HepG2 (cell line): ENCODE measurements around the gene PCIF1. TPM values are rescaled to one million over a fixed set of nuclear protein-coding genes. Genes with fewer than 3 reads are reported as not detected.

Experiments
- BCL3 ChIP-seq: sonication (generic); formaldehyde crosslinking; IDR thresholded peaks from 2 replicates; pipeline ENCODE4 v1.5.1; 2020; ENCODE audit warnings: mild to moderate bottlenecking, missing genetic modification reagents, moderate library complexity
- CBFB ChIP-seq: sonication (generic); formaldehyde crosslinking; IDR thresholded peaks from 2 replicates; pipeline ENCODE4 v1.4.0; 2020; ENCODE audit warnings: missing genetic modification reagents
- DZIP1 ChIP-seq: sonication (generic); formaldehyde crosslinking; IDR thresholded peaks from 2 replicates; pipeline ENCODE4 v1.5.0; 2020; ENCODE audit warnings: mild to moderate bottlenecking, missing genetic modification reagents
- ELF4 ChIP-seq: sonication (generic); formaldehyde crosslinking; IDR thresholded peaks from 2 replicates; pipeline ENCODE4 v1.5.0; 2020; ENCODE audit warnings: missing genetic modification reagents, mild to moderate bottlenecking, moderate library complexity, borderline replicate concordance
- GATAD2A ChIP-seq: IDR thresholded peaks from 2 replicates; pipeline ENCODE4 v1.6.1; 2016
- HIC2 ChIP-seq: sonication (generic); formaldehyde crosslinking; IDR thresholded peaks from 2 replicates; pipeline ENCODE4 v1.9.0; 2022; ENCODE audit warnings: low read depth, missing genetic modification reagents
- HIVEP1 ChIP-seq: sonication (generic); formaldehyde crosslinking; IDR thresholded peaks from 2 replicates; pipeline ENCODE4 v1.4.0; 2020; ENCODE audit warnings: mild to moderate bottlenecking, missing genetic modification reagents
- IRF2 ChIP-seq: IDR thresholded peaks from 2 replicates; pipeline ENCODE4 v1.6.1; 2018; ENCODE audit warnings: missing genetic modification reagents, missing compliant biosample characterization
- MEIS2 ChIP-seq: sonication (generic); formaldehyde crosslinking; IDR thresholded peaks from 2 replicates; pipeline ENCODE4 v1.9.0; 2021; ENCODE audit warnings: mild to moderate bottlenecking, missing genetic modification reagents
- NBN ChIP-seq: fragments of 450-650 bp; conservative IDR thresholded peaks from 2 replicates; pipeline ENCODE4 v1.6.1; 2017
- NCOA5 ChIP-seq: sonication (generic); formaldehyde crosslinking; IDR thresholded peaks from 2 replicates; pipeline ENCODE4 v1.4.0; 2020; ENCODE audit warnings: missing genetic modification reagents
- NFIB ChIP-seq: sonication (generic); formaldehyde crosslinking; IDR thresholded peaks from 2 replicates; pipeline ENCODE4 v1.9.0; 2021; ENCODE audit warnings: missing genetic modification reagents, mild to moderate bottlenecking, borderline replicate concordance
- SAP130 ChIP-seq: IDR thresholded peaks from 2 replicates; pipeline ENCODE4 v1.6.1; 2016; ENCODE audit warnings: low read depth
- SNAI1 ChIP-seq: sonication (generic); formaldehyde crosslinking; IDR thresholded peaks from 2 replicates; pipeline ENCODE4 v1.5.0; 2020; ENCODE audit warnings: mild to moderate bottlenecking, missing genetic modification reagents, borderline replicate concordance
- TRAFD1 ChIP-seq: sonication (generic); formaldehyde crosslinking; IDR thresholded peaks from 2 replicates; pipeline ENCODE4 v1.5.1; 2020; ENCODE audit warnings: missing genetic modification reagents, mild to moderate bottlenecking, borderline replicate concordance
- TRIM24 ChIP-seq: sonication (generic); formaldehyde crosslinking; IDR thresholded peaks from 2 replicates; pipeline ENCODE4 v1.8.0; 2022; ENCODE audit warnings: mild to moderate bottlenecking, missing genetic modification reagents
- ZMAT3 ChIP-seq: sonication (generic); formaldehyde crosslinking; conservative IDR thresholded peaks from 2 replicates; pipeline ENCODE4 v1.7.0; 2021; ENCODE audit warnings: missing genetic modification reagents
- ZNF335 ChIP-seq: sonication (generic); formaldehyde crosslinking; IDR thresholded peaks from 2 replicates; pipeline ENCODE4 v1.4.0; 2020; ENCODE audit warnings: missing genetic modification reagents
- ZNF501 ChIP-seq: sonication (generic); formaldehyde crosslinking; IDR thresholded peaks from 2 replicates; pipeline ENCODE4 v1.5.1; 2020; ENCODE audit warnings: mild to moderate bottlenecking, moderate library complexity, missing genetic modification reagents
- ZNF557 ChIP-seq: sonication (generic); formaldehyde crosslinking; IDR thresholded peaks from 2 replicates; pipeline ENCODE4 v1.4.0; 2020; ENCODE audit warnings: missing genetic modification reagents
- ZNF850 ChIP-seq: sonication (generic); formaldehyde crosslinking; conservative IDR thresholded peaks from 2 replicates; pipeline ENCODE4 v1.9.0; 2021; ENCODE audit warnings: mild to moderate bottlenecking, missing genetic modification reagents
- polyA plus RNA-seq, 8 experiments: library from polyadenylated mRNA; depleted of rRNA in 3 of 8; stranded (reverse) in 7 of 8; unstranded in 1 of 8; fragments of >200 nt; fragmentation: Illumina TruSeq in 4 of 8; extraction: Trizol in 4 of 8; gene quantifications; 2 replicates each; pipeline versions ENCODE4 v1.2.1 to v1.2.3, GENCODE V29; 2011 to 2016; ENCODE audit warnings: low read depth in 4 of 8, missing spikeins in 1 of 8, mixed read lengths in 1 of 8; ENCODE audit not compliant: insufficient read depth in 1 of 8
- total RNA-seq, 5 experiments: library from RNA; depleted of rRNA; stranded (reverse); fragments of >200 nt; fragmentation: Illumina TruSeq; extraction: Trizol; gene quantifications; 2 replicates each; pipeline ENCODE4 v1.2.3, GENCODE V29; 2016; ENCODE audit warnings: low read depth in 1 of 5

The PCIF1 gene
- total and polyA plus RNA-seq, 2 of the 13 experiments (the other 11 are each of a cell fraction or from before 2014, with no cell fraction given), result 20.9 to 24.4 TPM

- TF ChIP-seq DZIP1 (no peak), NCOA5 (CRISPR knock-in tag) (no peak), SAP130 (CRISPR knock-in tag) (no peak; the same call in 1 of the 2 replicates), TRAFD1 (CRISPR knock-in tag) (no peak), NFIB (CRISPR knock-in tag) (no peak), ELF4 (CRISPR knock-in tag) (no peak), ZNF850 (no peak), BCL3 (no peak), GATAD2A (peak; percentile 57), ZNF335 (no peak), IRF2 (CRISPR knock-in tag) (no peak), HIVEP1 (CRISPR knock-in tag) (peak; percentile 37; the same call in 1 of the 2 replicates), CBFB (CRISPR knock-in tag) (0 out of 2 replicates have a peak, but pooled peaks have one; percentile 34), MEIS2 (no peak), ZMAT3 (CRISPR knock-in tag) (peak; percentile 57; the same call in 1 of the 2 replicates), TRIM24 (CRISPR knock-in tag) (no peak), HIC2 (CRISPR knock-in tag) (no peak), SNAI1 (no peak), ZNF557 (CRISPR knock-in tag) (no peak), ZNF501 (CRISPR knock-in tag) (no peak), NBN (no peak)
Measured at GRCh38 chr20:45925821-45926506, 8.5 kb upstream of the PCIF1 start (continued).
